Astrocyte of the cerebellum (primary cell): ENCODE results near the gene MMP20.

Experiments
- DNase-seq: peaks from one replicate; pipeline ENCODE4 v3.0.0-alpha.2; 2011; ENCODE audit warnings: low read depth
- H3K4me3 ChIP-seq: 2 replicates; pipeline ENCODE4 v1.5.1; 2011; ENCODE audit warnings: mild to moderate bottlenecking, low read depth, low read length, moderate library complexity
- CTCF ChIP-seq: IDR thresholded peaks from 2 replicates; pipeline ENCODE4 v1.5.1; 2012; ENCODE audit warnings: low read length, low read depth, moderate library complexity, mild to moderate bottlenecking; ENCODE audit errors: missing control alignments
- in situ Hi-C: cut with HindIII; loops from 2 replicates; pipeline ENCODE4 v1.10.0; 2017; ENCODE audit warnings: low sequenced_read_pairs

MMP20 gene

GRCh38 chr11:102656528-102656927 lies 31.4 kb upstream of the MMP20 start:
- no peak for DNase-seq
- no peak for TF ChIP-seq CTCF
- no peak overlapping the region for H3K4me3 ChIP-seq
- in situ Hi-C loops, result no loop called here

GRCh38 chr11:102655547-102655946 lies 30.4 kb upstream of the MMP20 start:
- in situ Hi-C loops, result no loop called here
- DNase-seq, result no peak
- H3K4me3 ChIP-seq, result no peak overlapping the region
- no peak for TF ChIP-seq CTCF

- in situ Hi-C loops, result no loop called here
- no peak overlapping the region for H3K4me3 ChIP-seq
- no peak for DNase-seq
- no peak for TF ChIP-seq CTCF
These were observed 29.6 kb upstream of the MMP20 start for GRCh38 chr11:102654761-102655160.

GRCh38 chr11:102653744-102654291 lies 28.7 kb upstream of the MMP20 start:
- no peak for TF ChIP-seq CTCF
- no peak overlapping the region for H3K4me3 ChIP-seq
- in situ Hi-C loops, result no loop called here
- no peak for DNase-seq

- in situ Hi-C loops, result no loop called here
- no peak for DNase-seq
These were observed 22.3 kb upstream of the MMP20 start for GRCh38 chr11:102647430-102647829.

GRCh38 chr11:102643941-102644340 lies 18.8 kb upstream of the MMP20 start:
- no peak for DNase-seq
- TF ChIP-seq CTCF, result no peak
- H3K4me3 ChIP-seq, result no peak overlapping the region
- in situ Hi-C loops, result no loop called here

More at GRCh38 chr11:102647430-102647829, 22.3 kb upstream of the MMP20 start:
- no peak overlapping the region for H3K4me3 ChIP-seq
- TF ChIP-seq CTCF, result no peak

GRCh38 chr11:102640946-102641345 lies 15.8 kb upstream of the MMP20 start:
- in situ Hi-C loops, result no loop called here
- no peak for DNase-seq
- H3K4me3 ChIP-seq, result no peak overlapping the region
- TF ChIP-seq CTCF, result no peak
